Neural progenitor cell (in vitro differentiated cells): Measurements from ENCODE around the gene ZMYND11. TPM values are rescaled to one million over a fixed set of nuclear protein-coding genes. Genes with fewer than 3 reads are reported as not detected.

Source experiments
- DNase-seq: peaks from one replicate; pipeline ENCODE4 v3.0.0-alpha.2; 2016; ENCODE audit warnings: low spot score
- H2AFZ ChIP-seq: fragments of 200-600 bp; sonication (generic); replicated peaks from 2 replicates; pipeline ENCODE4 v1.6.1; 2016; ENCODE audit warnings: antibody characterized with exemption
- H3F3A ChIP-seq: fragments of 200-600 bp; sonication (generic); 2 replicates; pipeline ENCODE4 v1.6.1; 2016; ENCODE audit warnings: antibody characterized with exemption, low read depth
- H3K27ac ChIP-seq: fragments of 200-600 bp; sonication (generic); 2 replicates; pipeline ENCODE4 v1.5.1; 2016; ENCODE audit warnings: mild to moderate bottlenecking
- H3K27me3 ChIP-seq: fragments of 200-600 bp; sonication (generic); 2 replicates; pipeline ENCODE4 v1.6.1; 2016; ENCODE audit warnings: mild to moderate bottlenecking, moderate library complexity
- H3K36me3 ChIP-seq: fragments of 200-600 bp; sonication (generic); 2 replicates; pipeline ENCODE4 v1.5.1; 2016
- H3K4me1 ChIP-seq: fragments of 200-600 bp; sonication (generic); 2 replicates; pipeline ENCODE4 v1.6.1; 2016; ENCODE audit warnings: mixed run types
- H3K4me2 ChIP-seq: fragments of 200-600 bp; sonication (generic); 2 replicates; pipeline ENCODE4 v1.6.1; 2016
- H3K4me3 ChIP-seq: fragments of 200-600 bp; sonication (generic); 2 replicates; pipeline ENCODE4 v1.5.1; 2016
- H3K79me2 ChIP-seq: fragments of 200-600 bp; sonication (generic); 2 replicates; pipeline ENCODE4 v1.6.1; 2016; ENCODE audit warnings: low read depth
- H3K9ac ChIP-seq: fragments of 200-600 bp; sonication (generic); 2 replicates; pipeline ENCODE4 v1.6.1; 2016
- H3K9me3 ChIP-seq: fragments of 200-600 bp; sonication (generic); 2 replicates; pipeline ENCODE4 v1.5.1; 2016; ENCODE audit warnings: low read depth
- H4K20me1 ChIP-seq: fragments of 200-600 bp; sonication (generic); 2 replicates; pipeline ENCODE4 v1.6.1; 2016; ENCODE audit warnings: low read depth
- H3K27ac Mint-ChIP-seq: 3 replicates; pipeline ENCODE4 v1.8.0; 2021; ENCODE audit warnings: mixed read lengths
- H3K27me3 Mint-ChIP-seq: 2 replicates; pipeline ENCODE4 v1.8.0; 2022; ENCODE audit warnings: low read depth, mild to moderate bottlenecking, inconsistent platforms, moderate library complexity, mixed read lengths; ENCODE audit not compliant: insufficient read depth
- H3K36me3 Mint-ChIP-seq: 3 replicates; pipeline ENCODE4 v1.8.0; 2021; ENCODE audit warnings: mixed read lengths
- H3K4me1 Mint-ChIP-seq: 3 replicates; pipeline ENCODE4 v1.8.0; 2021; ENCODE audit warnings: mixed read lengths
- H3K4me3 Mint-ChIP-seq: 3 replicates; pipeline ENCODE4 v1.8.0; 2021; ENCODE audit warnings: mild to moderate bottlenecking, moderate library complexity, mixed read lengths
- H3K9me3 Mint-ChIP-seq: 3 replicates; pipeline ENCODE4 v1.8.0; 2020; ENCODE audit warnings: mixed read lengths
- EZH2 ChIP-seq: fragments of 200-600 bp; sonication (generic); IDR thresholded peaks from 2 replicates; pipeline ENCODE4 v1.6.1; 2017; ENCODE audit warnings: antibody characterized with exemption, mild to moderate bottlenecking, moderate library complexity
- EZH2phosphoT487 ChIP-seq: fragments of 200-600 bp; sonication (generic); IDR thresholded peaks from 2 replicates; pipeline ENCODE4 v1.6.1; 2017; ENCODE audit warnings: antibody characterized with exemption
- total RNA-seq: library from RNA; depleted of rRNA; stranded (reverse); fragments of >200 nt; gene quantifications from 2 replicates; pipeline ENCODE4 v1.2.3, GENCODE V29; 2015; ENCODE audit warnings: low replicate concordance
- TF ChIP-seq, protein P1 (sequence below): fragments of 200-600 bp; sonication (generic); IDR thresholded peaks from 2 replicates; pipeline ENCODE4 v1.5.1; 2017; ENCODE audit warnings: antibody characterized with exemption, mild to moderate bottlenecking

The ZMYND11 gene
- total RNA-seq, 1 donor from 2014 or later = 59.5 TPM

DNA sequence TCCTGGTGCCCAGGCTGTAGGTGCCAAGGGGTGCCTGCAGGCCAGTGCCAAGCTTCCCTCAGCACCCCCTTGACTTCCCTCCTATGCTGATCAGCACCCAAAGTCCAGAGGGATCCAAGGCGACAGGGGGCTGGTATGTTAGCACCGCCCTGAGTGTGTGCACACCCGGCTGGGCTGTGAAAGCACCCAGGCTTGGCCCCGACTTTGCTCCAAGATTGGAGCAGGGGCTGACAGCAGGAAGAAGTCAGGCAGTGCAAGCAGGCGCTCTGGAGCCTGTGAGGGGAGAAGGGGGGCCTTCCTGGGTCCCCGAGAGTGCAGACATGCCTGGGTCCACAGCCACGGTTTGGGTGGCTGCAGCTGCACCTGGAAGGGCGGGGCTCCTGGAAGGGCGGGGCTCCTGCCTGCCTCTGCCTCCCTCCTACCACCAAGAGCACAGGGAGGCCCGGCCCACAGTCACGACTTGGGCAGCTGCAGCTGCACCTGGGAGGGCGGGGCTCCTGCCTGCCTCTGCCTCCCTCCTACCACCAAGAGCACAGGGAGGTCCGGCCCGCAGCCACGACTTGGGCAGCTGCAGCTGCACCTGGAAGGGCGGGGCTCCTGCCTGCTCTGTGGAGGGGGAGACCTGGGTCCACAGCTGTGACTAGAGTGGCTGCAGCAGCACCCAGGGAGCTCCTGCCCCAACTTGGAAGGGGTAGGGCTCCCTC lies 30.2 kb upstream of the ZMYND11 start:
- Histone ChIP-seq H3K9ac (no peak overlapping the region), H3K27ac (no peak overlapping the region), H3K4me2 (no peak overlapping the region), H3F3A (no peaks in the 10 kb centered on the region), H3K36me3 (no peaks in the 10 kb centered on the region), H3K79me2 (no peaks in the 10 kb centered on the region), H2AFZ (no peak overlapping the region), H3K9me3 (no peaks in the 10 kb centered on the region), H3K4me3 (no peak overlapping the region), H3K4me1 (no peaks in the 10 kb centered on the region), H4K20me1 (no peaks in the 10 kb centered on the region), H3K27me3 (no peaks in the 10 kb centered on the region)
- peaks cover 2% of the 10 kb centered on the region for H3K9me3 Mint-ChIP-seq
- no peak overlapping the region for H3K4me3 Mint-ChIP-seq
- H3K27me3 Mint-ChIP-seq = peaks cover 2% of the 10 kb centered on the region
- H3K27ac Mint-ChIP-seq = no peak overlapping the region
- H3K36me3 Mint-ChIP-seq = no peaks in the 10 kb centered on the region
- TF ChIP-seq EZH2 (no peak), EZH2phosphoT487 (no peak)
- TF ChIP-seq, protein P1, sequence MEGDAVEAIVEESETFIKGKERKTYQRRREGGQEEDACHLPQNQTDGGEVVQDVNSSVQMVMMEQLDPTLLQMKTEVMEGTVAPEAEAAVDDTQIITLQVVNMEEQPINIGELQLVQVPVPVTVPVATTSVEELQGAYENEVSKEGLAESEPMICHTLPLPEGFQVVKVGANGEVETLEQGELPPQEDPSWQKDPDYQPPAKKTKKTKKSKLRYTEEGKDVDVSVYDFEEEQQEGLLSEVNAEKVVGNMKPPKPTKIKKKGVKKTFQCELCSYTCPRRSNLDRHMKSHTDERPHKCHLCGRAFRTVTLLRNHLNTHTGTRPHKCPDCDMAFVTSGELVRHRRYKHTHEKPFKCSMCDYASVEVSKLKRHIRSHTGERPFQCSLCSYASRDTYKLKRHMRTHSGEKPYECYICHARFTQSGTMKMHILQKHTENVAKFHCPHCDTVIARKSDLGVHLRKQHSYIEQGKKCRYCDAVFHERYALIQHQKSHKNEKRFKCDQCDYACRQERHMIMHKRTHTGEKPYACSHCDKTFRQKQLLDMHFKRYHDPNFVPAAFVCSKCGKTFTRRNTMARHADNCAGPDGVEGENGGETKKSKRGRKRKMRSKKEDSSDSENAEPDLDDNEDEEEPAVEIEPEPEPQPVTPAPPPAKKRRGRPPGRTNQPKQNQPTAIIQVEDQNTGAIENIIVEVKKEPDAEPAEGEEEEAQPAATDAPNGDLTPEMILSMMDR = no peak
- no peaks in the 10 kb centered on the region for H3K4me1 Mint-ChIP-seq
- DNase-seq = no peak

DNA sequence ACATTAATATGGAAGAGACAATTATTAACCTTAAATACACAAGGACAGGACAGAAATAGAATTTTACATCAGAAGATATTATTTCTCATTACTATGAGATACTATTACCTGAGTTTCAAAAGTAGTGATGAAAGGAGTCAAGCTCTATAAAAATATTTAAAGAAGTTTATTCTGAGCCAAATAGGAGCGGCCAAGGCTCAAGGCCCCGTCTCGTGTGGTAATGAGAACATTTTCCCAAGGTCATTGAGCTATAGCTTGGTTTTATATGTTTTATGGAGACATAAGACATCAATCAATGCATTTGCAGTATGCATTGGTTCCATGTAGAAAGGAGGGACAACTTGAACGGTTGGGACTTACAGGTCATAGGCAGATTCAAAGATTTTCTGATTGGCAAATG lies 29.4 kb upstream of the ZMYND11 start:
- Mint-ChIP-seq H3K4me3 (no peak overlapping the region), H3K4me1 (no peaks in the 10 kb centered on the region), H3K9me3 (peaks cover 2% of the 10 kb centered on the region), H3K27ac (no peak overlapping the region), H3K36me3 (no peaks in the 10 kb centered on the region), H3K27me3 (peaks cover 2% of the 10 kb centered on the region)
- Histone ChIP-seq H4K20me1 (no peaks in the 10 kb centered on the region), H3F3A (no peaks in the 10 kb centered on the region), H3K79me2 (no peaks in the 10 kb centered on the region), H3K4me2 (no peak overlapping the region), H3K27ac (no peak overlapping the region), H3K27me3 (no peaks in the 10 kb centered on the region), H3K4me3 (no peak overlapping the region), H2AFZ (no peak overlapping the region), H3K36me3 (no peaks in the 10 kb centered on the region), H3K9me3 (no peaks in the 10 kb centered on the region), H3K4me1 (no peaks in the 10 kb centered on the region), H3K9ac (no peak overlapping the region)
- TF ChIP-seq, protein P1 = no peak
- TF ChIP-seq EZH2phosphoT487 (no peak), EZH2 (no peak)
- no peak for DNase-seq

DNA sequence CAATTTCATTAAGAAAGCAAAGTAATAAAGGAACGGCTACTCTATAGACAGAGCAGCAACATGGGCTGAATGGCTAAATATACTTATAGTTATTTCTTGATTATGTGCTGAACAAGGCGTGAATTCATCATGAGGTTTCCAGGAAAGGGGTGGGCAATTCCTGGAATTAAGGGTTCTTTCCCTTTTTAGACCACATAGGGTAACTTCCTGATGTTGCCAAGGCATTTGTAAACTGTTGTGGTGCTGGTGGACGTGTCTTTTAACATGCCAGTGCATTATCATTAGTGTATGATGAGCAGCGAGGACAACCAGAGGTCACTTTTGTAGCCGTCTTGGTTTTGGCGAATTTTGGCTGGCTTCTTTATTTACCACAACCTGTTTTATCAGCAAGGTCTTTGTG lies 28.5 kb upstream of the ZMYND11 start:
- H3K4me1 ChIP-seq = no peaks in the 10 kb centered on the region
- Mint-ChIP-seq H3K27me3 (peaks cover 2% of the 10 kb centered on the region), H3K4me3 (no peak overlapping the region), H3K27ac (no peak overlapping the region), H3K4me1 (no peaks in the 10 kb centered on the region), H3K36me3 (no peaks in the 10 kb centered on the region), H3K9me3 (peaks cover 2% of the 10 kb centered on the region)
- TF ChIP-seq EZH2 (no peak), EZH2phosphoT487 (no peak)
- TF ChIP-seq, protein P1 = no peak
- no peaks in the 10 kb centered on the region for H3F3A ChIP-seq
- no peak overlapping the region for H3K9ac ChIP-seq
- no peak overlapping the region for H3K4me2 ChIP-seq
- H3K4me3 ChIP-seq = no peak overlapping the region
- H3K27ac ChIP-seq = no peak overlapping the region
- DNase-seq = no peak
- no peaks in the 10 kb centered on the region for H3K36me3 ChIP-seq
- no peaks in the 10 kb centered on the region for H3K9me3 ChIP-seq
- no peaks in the 10 kb centered on the region for H3K79me2 ChIP-seq
- H4K20me1 ChIP-seq = no peaks in the 10 kb centered on the region
- no peak overlapping the region for H2AFZ ChIP-seq
- no peaks in the 10 kb centered on the region for H3K27me3 ChIP-seq
